Muscle of leg (tissue), 11 donors: ENCODE results near the gene PLPPR1. TPM values are rescaled to one million over a fixed set of nuclear protein-coding genes. Genes with fewer than 3 reads are reported as not detected.
"Not testable (repeated sequence)": the region's sequence is repeated elsewhere in the genome, so short reads cannot be mapped to it uniquely, and the experiment has no call there.

ENCODE experiments used
- DNase-seq: peaks from one replicate; pipeline ENCODE4 v3.0.0; 2013
- H3K27ac ChIP-seq: one replicate; pipeline ENCODE4 v1.5.1; 2013; ENCODE audit warnings: mild to moderate bottlenecking, low read length, control low read depth
- H3K27me3 ChIP-seq: one replicate; pipeline ENCODE4 v1.6.1; 2013; ENCODE audit warnings: low read length; ENCODE audit not compliant: control insufficient read depth, insufficient read depth
- H3K36me3 ChIP-seq: one replicate; pipeline ENCODE4 v1.6.1; 2013; ENCODE audit warnings: low read length; ENCODE audit not compliant: control insufficient read depth, insufficient read depth
- H3K4me1 ChIP-seq: one replicate; pipeline ENCODE4 v1.6.1; 2013; ENCODE audit warnings: low read length; ENCODE audit not compliant: control insufficient read depth, insufficient read depth
- H3K4me3 ChIP-seq: one replicate; pipeline ENCODE4 v1.5.1; 2013; ENCODE audit warnings: low read length, control low read depth
- H3K9me3 ChIP-seq: replicated peaks from 2 replicates; pipeline ENCODE4 v1.6.1; 2013; ENCODE audit warnings: low read depth, low read length; ENCODE audit not compliant: control insufficient read depth
- WGBS: methylation state at CpG from one replicate; pipeline ENCODE4 v1.1.5; 2013; ENCODE audit warnings: missing lambda C conversion rate; ENCODE audit not compliant: insufficient coverage; 5-methylcytosine and 5-hydroxymethylcytosine counted together
- polyA plus RNA-seq, 8 donors: library from polyadenylated mRNA; unstranded; fragments of 120-200 nt; gene quantifications; one replicate each; pipeline versions ENCODE4 v1.2.1 to v1.2.3, GENCODE V29; 2013; ENCODE audit warnings: inconsistent platforms in 1 of 8, low replicate concordance in 1 of 8; ENCODE audit not compliant: insufficient read length in 8 of 8, insufficient read depth in 1 of 8
- total RNA-seq: library from RNA; stranded (reverse); fragments of 120-200 nt; gene quantifications from one replicate; pipeline ENCODE4 v1.2.4, GENCODE V29; 2013

The PLPPR1 gene
- total and polyA plus RNA-seq, 9 donors, result 1.8 to 4.3 (median 2.9) TPM

DNA sequence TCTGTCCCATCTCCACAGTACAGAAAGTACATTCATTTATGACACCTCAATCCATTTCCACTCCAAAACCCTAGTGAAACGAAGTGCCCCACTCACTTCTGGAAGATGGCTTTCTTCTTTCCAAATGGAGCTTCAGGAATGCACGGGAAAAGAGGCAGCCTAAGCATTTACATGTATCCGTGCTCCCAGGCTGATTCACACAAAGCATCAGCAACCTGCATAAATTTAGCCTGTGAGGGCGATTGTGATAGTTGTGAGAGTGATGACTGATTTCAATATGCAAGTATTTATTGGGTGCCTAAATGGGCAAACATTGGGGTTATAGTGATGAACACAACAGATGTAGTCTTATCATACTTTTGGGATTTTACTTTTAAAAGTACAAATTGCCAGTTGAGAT is 86.6 kb downstream of the PLPPR1 start:
- Histone ChIP-seq H3K27me3 (no peaks in the 10 kb centered on the region), H3K4me3 (no peak overlapping the region), H3K36me3 (no peaks in the 10 kb centered on the region), H3K4me1 (no peaks in the 10 kb centered on the region), H3K9me3 (no peaks in the 10 kb centered on the region), H3K27ac (no peak overlapping the region)
- no peak for DNase-seq
- 20% methylated on average over 1 of the region's 4 CpGs for WGBS

- WGBS, result no CpG with 5 or more reads among the region's 1 CpG
- peak; percentile 18 for DNase-seq
- no peaks in the 10 kb centered on the region for H3K27me3 ChIP-seq
- no peaks in the 10 kb centered on the region for H3K36me3 ChIP-seq
- no peak overlapping the region for H3K27ac ChIP-seq
- no peak overlapping the region for H3K4me3 ChIP-seq
- no peaks in the 10 kb centered on the region for H3K9me3 ChIP-seq
- no peaks in the 10 kb centered on the region for H3K4me1 ChIP-seq
Measured at GRCh38 chr9:101117161-101117560, 88.6 kb downstream of the PLPPR1 start.

DNA sequence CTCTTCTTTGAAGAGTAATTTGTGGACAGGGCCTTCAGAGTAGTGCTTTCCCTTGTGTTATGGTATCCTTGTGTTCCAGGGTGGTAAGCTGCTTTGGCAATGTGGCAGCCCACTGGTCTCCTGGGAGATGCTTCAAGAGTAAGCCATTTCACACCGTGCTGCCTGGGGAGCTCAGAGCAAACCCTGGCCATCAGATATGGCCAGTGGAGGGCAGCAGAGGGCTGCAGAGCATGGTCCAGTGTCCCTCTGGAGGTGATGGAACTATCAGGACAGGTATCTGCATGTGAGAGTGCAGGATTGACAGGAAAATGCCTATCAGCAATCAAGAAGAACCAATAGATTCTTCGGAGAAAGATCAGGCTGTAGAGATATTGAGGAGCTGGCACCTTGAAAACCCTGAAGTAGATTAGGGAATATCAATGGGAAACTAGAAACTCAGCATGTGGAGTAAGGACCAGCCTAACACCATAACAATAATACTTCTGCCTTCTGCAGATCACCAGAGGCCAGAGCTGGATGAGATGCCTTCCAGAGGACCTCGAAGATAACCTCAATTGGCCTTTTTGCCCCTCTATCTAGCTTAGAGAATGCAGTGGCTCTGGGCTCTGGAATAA is 90.8 kb downstream of the PLPPR1 start:
- Histone ChIP-seq H3K36me3 (no peaks in the 10 kb centered on the region), H3K4me3 (no peak overlapping the region), H3K9me3 (peaks cover 11% of the 10 kb centered on the region), H3K4me1 (no peaks in the 10 kb centered on the region), H3K27me3 (no peaks in the 10 kb centered on the region), H3K27ac (no peak overlapping the region)
- WGBS, result 36% methylated on average over 2 of the region's 3 CpGs
- DNase-seq, result peak; percentile 5

DNA sequence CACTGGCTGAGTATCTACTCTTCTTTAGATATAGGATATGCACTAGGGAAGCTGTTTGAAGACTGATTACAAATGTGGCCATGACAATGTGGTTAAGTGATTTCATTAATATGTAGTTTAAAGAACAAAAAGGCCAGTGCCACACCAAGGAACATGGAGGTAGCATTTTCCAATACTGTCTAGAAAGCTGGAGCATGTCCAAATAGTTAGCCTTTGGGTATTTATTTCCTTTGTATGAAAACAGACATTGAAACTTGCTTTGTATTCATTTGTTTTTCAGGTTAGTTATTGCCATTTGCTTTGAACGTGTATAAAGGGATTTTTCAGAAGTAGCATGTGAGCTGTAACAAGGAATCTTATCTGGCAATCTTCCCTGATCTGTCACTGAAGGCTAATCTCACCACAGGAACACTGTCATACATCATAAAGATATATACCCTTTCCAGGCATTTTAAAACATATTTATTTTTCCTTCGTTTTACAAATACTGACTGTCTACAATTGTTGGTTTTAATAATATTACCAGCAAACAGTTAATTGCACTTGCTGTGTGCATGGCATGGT is 93.4 kb downstream of the PLPPR1 start:
- Histone ChIP-seq H3K36me3 (no peaks in the 10 kb centered on the region), H3K4me3 (no peak overlapping the region), H3K4me1 (no peaks in the 10 kb centered on the region), H3K9me3 (peaks cover 14% of the 10 kb centered on the region), H3K27ac (no peak overlapping the region), H3K27me3 (no peaks in the 10 kb centered on the region)
- DNase-seq, result no peak
- no CpG with 5 or more reads among the region's 2 CpGs for WGBS

DNA sequence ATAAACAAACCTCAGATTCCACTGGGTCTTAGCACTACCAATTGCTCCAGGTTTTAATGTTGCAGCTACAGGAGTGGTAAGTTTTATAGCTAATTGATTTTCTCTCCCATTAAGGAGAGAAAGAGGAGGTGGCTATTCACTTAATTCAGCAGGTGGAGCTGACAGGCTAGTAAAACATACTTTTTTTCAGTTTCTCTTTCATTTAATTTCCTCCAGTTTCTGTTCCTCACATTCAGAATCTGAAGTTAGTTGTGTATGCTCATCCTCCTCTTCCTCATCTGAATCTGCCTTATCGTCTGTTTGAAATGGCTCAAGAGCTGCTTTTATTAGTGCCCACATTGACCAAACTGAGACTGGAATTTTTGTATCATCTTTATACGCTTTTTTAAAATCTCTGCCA is 98.0 kb downstream of the PLPPR1 start:
- DNase-seq, result no peak
- no peaks in the 10 kb centered on the region for H3K36me3 ChIP-seq
- H3K9me3 ChIP-seq, result peaks cover 21% of the 10 kb centered on the region
- no peak overlapping the region for H3K27ac ChIP-seq
- no peaks in the 10 kb centered on the region for H3K4me1 ChIP-seq
- no CpG with 5 or more reads among the region's 2 CpGs for WGBS
- no peak overlapping the region for H3K4me3 ChIP-seq
- H3K27me3 ChIP-seq, result no peaks in the 10 kb centered on the region

DNA sequence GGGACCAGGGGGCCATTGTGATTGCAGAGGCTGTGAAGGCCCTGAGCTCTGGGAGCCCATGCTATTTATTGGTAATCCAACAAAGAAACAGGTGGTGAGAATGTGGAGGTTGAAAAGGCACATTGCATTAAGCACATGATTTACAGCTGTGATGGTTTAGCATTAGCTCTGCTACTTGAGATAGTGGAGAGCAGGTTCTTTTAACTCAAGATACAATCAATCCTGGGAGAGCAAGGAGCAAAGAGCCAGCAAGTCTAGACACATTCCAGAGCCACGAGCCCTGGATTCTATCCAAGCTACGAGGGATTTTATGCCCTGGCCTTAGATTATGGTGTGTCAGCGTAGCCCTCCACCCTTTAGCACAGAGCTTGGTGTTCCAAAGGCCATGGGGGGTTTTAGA is 98.8 kb downstream of the PLPPR1 start:
- not testable (repeated sequence) for H3K4me1 ChIP-seq, H3K4me3 ChIP-seq, H3K27ac ChIP-seq, H3K27me3 ChIP-seq, H3K36me3 ChIP-seq, DNase-seq
- WGBS, result 70% methylated on average over 2 of the region's 3 CpGs
- H3K9me3 ChIP-seq, result peaks cover 21% of the 10 kb centered on the region

- H3K36me3 ChIP-seq, result no peaks in the 10 kb centered on the region
- no peak overlapping the region for H3K4me3 ChIP-seq
- no peak overlapping the region for H3K27ac ChIP-seq
- H3K4me1 ChIP-seq, result no peaks in the 10 kb centered on the region
- no peak for DNase-seq
- peaks cover 11% of the 10 kb centered on the region for H3K9me3 ChIP-seq
- no peaks in the 10 kb centered on the region for H3K27me3 ChIP-seq
Measured at GRCh38 chr9:101128623-101129022, 100.1 kb downstream of the PLPPR1 start.

GRCh38 chr9:101130054-101130453 is 101.5 kb downstream of the PLPPR1 start:
- no peaks in the 10 kb centered on the region for H3K36me3 ChIP-seq
- H3K4me3 ChIP-seq, result no peak overlapping the region
- 100% methylated on average over 1 of the region's 1 CpG for WGBS
- no peak for DNase-seq
- H3K4me1 ChIP-seq, result no peaks in the 10 kb centered on the region
- H3K27ac ChIP-seq, result no peak overlapping the region
- H3K27me3 ChIP-seq, result no peaks in the 10 kb centered on the region
- peaks cover 7% of the 10 kb centered on the region for H3K9me3 ChIP-seq

DNA sequence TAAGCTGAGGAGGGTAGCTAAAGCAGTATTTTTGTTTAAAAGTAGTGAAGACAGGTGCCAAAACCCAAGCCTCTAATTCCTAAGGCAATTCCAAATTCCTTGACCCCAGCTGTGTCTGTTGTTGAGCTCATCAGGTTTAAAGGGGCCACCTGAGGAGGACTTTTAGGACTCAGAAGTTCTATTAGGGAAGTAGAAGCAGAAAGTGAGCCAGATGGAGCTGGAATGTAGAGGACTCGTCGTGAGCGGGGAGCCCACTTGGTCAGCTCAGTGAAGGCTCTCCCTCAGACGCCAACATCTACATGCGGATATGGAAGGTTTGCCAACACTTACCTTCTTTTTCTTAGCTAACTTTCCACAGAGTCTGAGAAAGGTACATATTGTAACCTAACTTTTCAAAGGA is 102.8 kb downstream of the PLPPR1 start:
- no peak for DNase-seq
- no peak overlapping the region for H3K27ac ChIP-seq
- H3K9me3 ChIP-seq, result peaks cover 7% of the 10 kb centered on the region
- H3K4me3 ChIP-seq, result no peak overlapping the region
- WGBS, result no CpG with 5 or more reads among the region's 5 CpGs
- no peaks in the 10 kb centered on the region for H3K36me3 ChIP-seq
- H3K4me1 ChIP-seq, result no peaks in the 10 kb centered on the region
- H3K27me3 ChIP-seq, result no peaks in the 10 kb centered on the region

DNA sequence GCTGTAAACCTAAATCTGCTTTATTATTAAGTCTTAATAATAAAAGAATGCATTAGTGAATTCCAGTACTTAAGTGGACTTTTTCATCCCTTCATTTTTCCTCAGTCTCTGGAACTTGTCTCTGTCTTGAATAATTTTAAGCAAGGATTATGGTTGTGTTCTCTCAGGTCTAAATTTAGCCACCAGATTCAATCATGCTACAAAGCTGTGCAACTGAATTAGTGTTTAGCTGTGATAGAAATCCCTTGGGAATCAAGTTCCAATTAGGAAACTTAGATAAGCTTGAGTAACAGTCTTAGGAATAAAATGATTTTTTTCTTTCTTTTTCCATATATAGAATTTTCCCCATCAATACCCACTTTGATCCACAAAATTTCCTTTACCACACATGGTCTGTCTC is 104.3 kb downstream of the PLPPR1 start:
- Histone ChIP-seq H3K9me3 (no peaks in the 10 kb centered on the region), H3K27me3 (no peaks in the 10 kb centered on the region), H3K27ac (no peak overlapping the region), H3K4me3 (no peak overlapping the region), H3K4me1 (no peaks in the 10 kb centered on the region), H3K36me3 (no peaks in the 10 kb centered on the region)
- no peak for DNase-seq

DNA sequence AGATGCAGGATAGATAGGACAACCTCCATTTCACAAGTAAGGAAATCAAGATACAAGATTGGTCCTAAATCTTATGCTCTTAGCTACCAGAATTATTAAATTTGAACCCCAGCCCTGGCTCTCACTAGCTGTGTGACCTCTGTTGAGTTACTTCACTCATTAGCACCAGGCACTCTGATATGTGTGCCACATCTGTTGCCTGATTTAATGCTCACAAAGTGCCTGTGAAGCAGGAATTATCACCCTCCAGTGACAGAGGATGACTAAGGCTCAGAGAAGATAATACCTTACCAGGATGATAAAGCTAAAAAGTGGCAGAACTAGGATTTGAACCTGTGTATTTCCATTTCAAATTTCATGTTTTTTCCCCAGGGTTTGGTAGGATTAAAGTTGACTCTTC is 110.0 kb downstream of the PLPPR1 start:
- Histone ChIP-seq H3K4me3 (no peak overlapping the region), H3K27ac (no peak overlapping the region), H3K36me3 (no peaks in the 10 kb centered on the region), H3K9me3 (no peaks in the 10 kb centered on the region), H3K27me3 (no peaks in the 10 kb centered on the region), H3K4me1 (peaks cover 2% of the 10 kb centered on the region)
- DNase-seq, result no peak
